Keratinocyte (primary cell): ENCODE data around the gene QSOX1.

Experiments used
- EZH2 ChIP-seq: IDR thresholded peaks from one replicate; pipeline ENCODE4 v1.6.1; 2012; ENCODE audit warnings: inconsistent platforms, mild to moderate bottlenecking, low read length, moderate library complexity
- TF ChIP-seq, protein P1 (sequence below), 3 experiments: IDR thresholded peaks in 1 of 3; conservative IDR thresholded peaks in 1 of 3; optimal IDR thresholded peaks in 1 of 3; 2 replicates in 2 of 3; 3 replicates in 1 of 3; pipeline versions ENCODE3 to v1.5.1; 2011; ENCODE audit warnings: low read length in 3 of 3, mild to moderate bottlenecking in 3 of 3, moderate library complexity in 2 of 3, control low read depth in 1 of 3, inconsistent platforms in 1 of 3; ENCODE audit not compliant: insufficient read depth in 2 of 3; ENCODE audit errors: extremely low read depth in 1 of 3

- TF ChIP-seq, protein P1, sequence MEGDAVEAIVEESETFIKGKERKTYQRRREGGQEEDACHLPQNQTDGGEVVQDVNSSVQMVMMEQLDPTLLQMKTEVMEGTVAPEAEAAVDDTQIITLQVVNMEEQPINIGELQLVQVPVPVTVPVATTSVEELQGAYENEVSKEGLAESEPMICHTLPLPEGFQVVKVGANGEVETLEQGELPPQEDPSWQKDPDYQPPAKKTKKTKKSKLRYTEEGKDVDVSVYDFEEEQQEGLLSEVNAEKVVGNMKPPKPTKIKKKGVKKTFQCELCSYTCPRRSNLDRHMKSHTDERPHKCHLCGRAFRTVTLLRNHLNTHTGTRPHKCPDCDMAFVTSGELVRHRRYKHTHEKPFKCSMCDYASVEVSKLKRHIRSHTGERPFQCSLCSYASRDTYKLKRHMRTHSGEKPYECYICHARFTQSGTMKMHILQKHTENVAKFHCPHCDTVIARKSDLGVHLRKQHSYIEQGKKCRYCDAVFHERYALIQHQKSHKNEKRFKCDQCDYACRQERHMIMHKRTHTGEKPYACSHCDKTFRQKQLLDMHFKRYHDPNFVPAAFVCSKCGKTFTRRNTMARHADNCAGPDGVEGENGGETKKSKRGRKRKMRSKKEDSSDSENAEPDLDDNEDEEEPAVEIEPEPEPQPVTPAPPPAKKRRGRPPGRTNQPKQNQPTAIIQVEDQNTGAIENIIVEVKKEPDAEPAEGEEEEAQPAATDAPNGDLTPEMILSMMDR (optimal IDR thresholded peaks at IDR 0.05 in 1 of 3, IDR thresholded peaks at IDR 0.05 in 1 of 3, conservative IDR thresholded peaks at IDR 0.05 in 1 of 3; ENCODE audit: extremely low read depth in 1 of 3, insufficient read depth in 2 of 3, low read length in 3 of 3), result peak in 2 of 3 experiments; percentile 24 to 40
- no peak for TF ChIP-seq EZH2
These were observed 26.4 kb downstream of the QSOX1 start for GRCh38 chr1:180181048-180181447.
